HFF-Myc (cell line): ENCODE results near the gene TRIM29.

Source experiments
- DNase-seq: peaks from one replicate; pipeline ENCODE4 v3.0.0-alpha.2; 2011; ENCODE audit warnings: low read depth; ENCODE audit errors: extremely low read depth
- H3K4me3 ChIP-seq: replicated peaks from 2 replicates; pipeline ENCODE4 v1.5.1; 2011; ENCODE audit warnings: low read depth, mild to moderate bottlenecking, control low read depth, low read length
- TF ChIP-seq, protein P1 (sequence below): IDR thresholded peaks from 2 replicates; pipeline ENCODE4 v1.5.1; 2012; ENCODE audit warnings: mild to moderate bottlenecking, low read depth, low read length, control low read depth; ENCODE audit errors: missing control alignments

TRIM29 gene

DNA sequence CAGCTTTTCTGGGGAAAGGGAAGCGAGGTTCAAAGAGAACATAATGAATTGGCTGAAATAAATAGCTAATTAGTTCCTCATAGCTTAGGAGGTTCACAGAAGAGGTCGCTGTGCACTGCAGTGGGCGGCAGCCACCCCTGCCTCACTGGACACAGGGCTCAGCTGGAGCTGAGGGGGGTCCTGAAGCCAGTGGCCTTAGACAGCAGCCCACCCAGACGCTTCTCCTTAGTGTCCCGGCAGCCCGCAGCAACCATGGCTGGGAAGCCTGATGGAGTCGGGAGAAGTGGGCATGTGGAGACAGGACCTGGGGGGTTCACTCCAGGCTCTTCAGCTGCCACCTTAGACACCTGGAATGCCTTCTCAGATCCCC, 75.4 kb downstream of the TRIM29 start:
- DNase-seq: no peak
- TF ChIP-seq, protein P1, sequence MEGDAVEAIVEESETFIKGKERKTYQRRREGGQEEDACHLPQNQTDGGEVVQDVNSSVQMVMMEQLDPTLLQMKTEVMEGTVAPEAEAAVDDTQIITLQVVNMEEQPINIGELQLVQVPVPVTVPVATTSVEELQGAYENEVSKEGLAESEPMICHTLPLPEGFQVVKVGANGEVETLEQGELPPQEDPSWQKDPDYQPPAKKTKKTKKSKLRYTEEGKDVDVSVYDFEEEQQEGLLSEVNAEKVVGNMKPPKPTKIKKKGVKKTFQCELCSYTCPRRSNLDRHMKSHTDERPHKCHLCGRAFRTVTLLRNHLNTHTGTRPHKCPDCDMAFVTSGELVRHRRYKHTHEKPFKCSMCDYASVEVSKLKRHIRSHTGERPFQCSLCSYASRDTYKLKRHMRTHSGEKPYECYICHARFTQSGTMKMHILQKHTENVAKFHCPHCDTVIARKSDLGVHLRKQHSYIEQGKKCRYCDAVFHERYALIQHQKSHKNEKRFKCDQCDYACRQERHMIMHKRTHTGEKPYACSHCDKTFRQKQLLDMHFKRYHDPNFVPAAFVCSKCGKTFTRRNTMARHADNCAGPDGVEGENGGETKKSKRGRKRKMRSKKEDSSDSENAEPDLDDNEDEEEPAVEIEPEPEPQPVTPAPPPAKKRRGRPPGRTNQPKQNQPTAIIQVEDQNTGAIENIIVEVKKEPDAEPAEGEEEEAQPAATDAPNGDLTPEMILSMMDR: no peak

DNA sequence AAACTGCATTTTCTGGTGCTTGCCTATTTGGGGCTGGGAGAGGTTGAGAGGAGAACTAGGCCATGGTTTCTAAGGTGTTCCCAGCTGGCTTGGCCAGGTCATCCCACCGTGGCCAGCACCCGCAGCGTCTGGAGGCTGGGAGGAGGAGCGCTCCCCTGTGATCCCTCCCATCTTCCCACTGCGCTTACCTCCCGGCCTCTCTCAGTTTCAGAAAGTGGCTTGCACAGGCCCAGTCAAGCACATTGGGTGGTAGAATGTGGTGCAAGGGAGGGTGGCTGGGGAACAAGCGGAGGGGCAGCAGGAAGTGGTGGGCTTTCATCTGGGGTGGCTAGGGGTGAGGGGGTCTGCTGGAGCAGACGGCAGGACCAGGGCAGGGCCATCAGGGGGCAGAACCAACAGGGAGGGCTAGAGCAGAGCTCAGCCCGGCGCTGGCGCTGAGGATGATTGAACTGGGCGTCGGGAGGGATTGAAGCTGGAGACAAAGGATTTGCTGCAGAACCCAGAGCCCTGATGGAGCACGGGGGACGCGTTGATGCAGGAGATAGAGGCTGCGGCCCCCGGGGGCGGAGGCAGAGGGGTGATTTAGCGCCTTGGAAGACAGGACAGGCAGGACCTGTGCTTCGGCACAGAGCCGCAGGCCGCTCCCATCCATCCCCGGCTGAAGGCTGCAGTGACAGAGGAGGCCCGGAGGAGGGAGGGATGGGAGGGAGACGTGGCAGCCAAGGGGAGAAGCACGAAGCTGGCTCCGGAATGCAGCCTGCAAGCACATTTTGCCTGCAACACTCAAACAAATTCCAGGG, 76.0 kb downstream of the TRIM29 start:
- no peak for DNase-seq
- TF ChIP-seq, protein P1: no peak
- H3K4me3 ChIP-seq: no peak overlapping the region

More for the DNA sequence above, 75.4 kb downstream of the TRIM29 start:
- no peak overlapping the region for H3K4me3 ChIP-seq
